DND-41 (cell line): ENCODE measurements around the gene SLX4IP.

Experiments used
- ATAC-seq: fragments of 200-7000 bp; cut with Tn5 transposase; 3 replicates; pipeline ENCODE4 v1.9.1; 2021; ENCODE audit warnings: low read depth; ENCODE audit not compliant: insufficient read depth
- DNase-seq: peaks from one replicate; pipeline ENCODE4 v3.0.0-alpha.2; 2020
- H2AFZ ChIP-seq: 2 replicates; pipeline ENCODE4 v1.6.0; 2012; ENCODE audit warnings: low read depth, low read length
- H3K27ac ChIP-seq: 2 replicates; pipeline ENCODE4 v1.5.1; 2012; ENCODE audit warnings: low read length, inconsistent platforms
- H3K27me3 ChIP-seq: fragments of 200-600 bp; sonication (generic); 2 replicates; pipeline ENCODE4 v1.6.0; 2012; ENCODE audit warnings: low read length, mild to moderate bottlenecking, inconsistent platforms; ENCODE audit not compliant: insufficient read depth, poor library complexity
- H3K36me3 ChIP-seq: 2 replicates; pipeline ENCODE4 v1.5.1; 2012; ENCODE audit warnings: low read length, inconsistent platforms; ENCODE audit not compliant: insufficient read depth
- H3K4me1 ChIP-seq: 2 replicates; pipeline ENCODE4 v1.5.1; 2012; ENCODE audit warnings: mild to moderate bottlenecking, low read length; ENCODE audit not compliant: insufficient read depth
- H3K4me2 ChIP-seq: 2 replicates; pipeline ENCODE4 v1.6.0; 2012; ENCODE audit warnings: mild to moderate bottlenecking, moderate library complexity, low read length, inconsistent platforms; ENCODE audit not compliant: insufficient read depth
- H3K4me3 ChIP-seq, 2 experiments: fragments of 200-600 bp in 1 of 2; shearing (Covaris generic) in 1 of 2; 2 replicates each; pipeline ENCODE4 v1.5.1; 2012 to 2016; ENCODE audit warnings: inconsistent platforms in 2 of 2, low read length in 2 of 2, mild to moderate bottlenecking in 2 of 2, low read depth in 1 of 2, moderate library complexity in 1 of 2
- H3K79me2 ChIP-seq: 2 replicates; pipeline ENCODE4 v1.6.0; 2012; ENCODE audit warnings: low read length, inconsistent platforms; ENCODE audit not compliant: insufficient read depth
- H3K9ac ChIP-seq: 2 replicates; pipeline ENCODE4 v1.6.0; 2012; ENCODE audit warnings: low read depth, mild to moderate bottlenecking, inconsistent platforms, low read length, moderate library complexity
- H3K9me3 ChIP-seq: 2 replicates; pipeline ENCODE4 v1.5.1; 2012; ENCODE audit warnings: low read length, moderate library complexity, mild to moderate bottlenecking, inconsistent platforms; ENCODE audit not compliant: insufficient read depth, severe bottlenecking
- H4K20me1 ChIP-seq: 2 replicates; pipeline ENCODE4 v1.6.0; 2012; ENCODE audit warnings: low read length; ENCODE audit not compliant: insufficient read depth
- CTCF ChIP-seq: IDR thresholded peaks from 2 replicates; pipeline ENCODE4 v1.5.1; 2012; ENCODE audit warnings: borderline replicate concordance, low read length, moderate library complexity, mild to moderate bottlenecking; ENCODE audit not compliant: poor library complexity, severe bottlenecking; ENCODE audit errors: extremely low read depth
- EZH2 ChIP-seq: IDR thresholded peaks from 3 replicates; pipeline ENCODE4 v1.6.1; 2012; ENCODE audit warnings: borderline replicate concordance, low read depth, mild to moderate bottlenecking, moderate library complexity, low read length, inconsistent platforms; ENCODE audit not compliant: severe bottlenecking

The SLX4IP gene

GRCh38 chr20:10658876-10659632 lies 223.9 kb downstream of the SLX4IP start:
- H3K9ac ChIP-seq, result no peak overlapping the region
- no peak overlapping the region for H3K4me2 ChIP-seq
- ATAC-seq (no peak), DNase-seq (no peak)
- TF ChIP-seq CTCF (no peak), EZH2 (no peak)
- no peak overlapping the region for H3K27ac ChIP-seq
- H3K4me1 ChIP-seq, result no peaks in the 10 kb centered on the region
- H3K79me2 ChIP-seq, result no peaks in the 10 kb centered on the region
- no peaks in the 10 kb centered on the region for H3K9me3 ChIP-seq
- no peaks in the 10 kb centered on the region for H3K27me3 ChIP-seq
- no peak overlapping the region for H3K4me3 ChIP-seq
- H4K20me1 ChIP-seq, result no peaks in the 10 kb centered on the region
- no peaks in the 10 kb centered on the region for H3K36me3 ChIP-seq
- no peak overlapping the region for H2AFZ ChIP-seq

- Histone ChIP-seq H3K9ac (no peak overlapping the region), H3K79me2 (no peaks in the 10 kb centered on the region), H3K9me3 (no peaks in the 10 kb centered on the region), H4K20me1 (no peaks in the 10 kb centered on the region), H3K27ac (no peak overlapping the region), H3K27me3 (no peaks in the 10 kb centered on the region), H3K4me3 (no peak overlapping the region), H3K4me2 (no peak overlapping the region), H2AFZ (no peak overlapping the region), H3K36me3 (no peaks in the 10 kb centered on the region), H3K4me1 (no peaks in the 10 kb centered on the region)
- TF ChIP-seq EZH2 (no peak), CTCF (no peak)
- DNase-seq (no peak), ATAC-seq (no peak)
Measured at GRCh38 chr20:10659651-10660601, 224.8 kb downstream of the SLX4IP start.

GRCh38 chr20:10660661-10661060 lies 225.6 kb downstream of the SLX4IP start:
- Histone ChIP-seq H3K4me3 (no peak overlapping the region), H3K36me3 (no peaks in the 10 kb centered on the region), H2AFZ (no peak overlapping the region), H3K79me2 (no peaks in the 10 kb centered on the region), H3K27ac (no peak overlapping the region), H3K9ac (no peak overlapping the region), H3K9me3 (no peaks in the 10 kb centered on the region), H3K4me1 (no peaks in the 10 kb centered on the region), H4K20me1 (no peaks in the 10 kb centered on the region), H3K4me2 (no peak overlapping the region), H3K27me3 (no peaks in the 10 kb centered on the region)
- DNase-seq, result no peak
- ATAC-seq, result no peak
- no peak for TF ChIP-seq EZH2

GRCh38 chr20:10661261-10661660 lies 226.2 kb downstream of the SLX4IP start:
- H4K20me1 ChIP-seq, result no peaks in the 10 kb centered on the region
- no peak for ATAC-seq
- no peak for TF ChIP-seq EZH2
- H3K4me2 ChIP-seq, result no peak overlapping the region
- H3K9me3 ChIP-seq, result no peaks in the 10 kb centered on the region
- H3K4me1 ChIP-seq, result no peaks in the 10 kb centered on the region
- no peak for DNase-seq
- no peaks in the 10 kb centered on the region for H3K27me3 ChIP-seq
- H3K36me3 ChIP-seq, result no peaks in the 10 kb centered on the region
- H2AFZ ChIP-seq, result no peak overlapping the region
- H3K9ac ChIP-seq, result no peak overlapping the region
- no peaks in the 10 kb centered on the region for H3K79me2 ChIP-seq
- H3K27ac ChIP-seq, result no peak overlapping the region
- H3K4me3 ChIP-seq, result no peak overlapping the region
